OCI-M2 (cell line): ENCODE data around the gene PLD3.
A peak's percentile ranks its signal among the peaks of the same experiment; 100 is the strongest.

Source experiments
- DNase-seq: peaks from one replicate; lab custom pipeline; 2025; ENCODE audit not compliant: unreplicated experiment; lab: John Stamatoyannopoulos, UW

The PLD3 gene

GRCh38 chr19:40348125-40348913, at the start of gene PLD3, which contains the start of gene C19orf47:
TSS of gene PLD3 (plus strand) at chr19:40348695. CDS start at chr19:40366484, 17,789 bp downstream.
TSS of gene C19orf47 (minus strand) at chr19:40348397. CDS start at chr19:40341857, 6,540 bp downstream.
- DNase-seq: peak; percentile 88

GRCh38 chr19:40300668-40301067, 47.8 kb upstream of the PLD3 start:
- DNase-seq: no peak

GRCh38 chr19:40302224-40303011, 46.1 kb upstream of the PLD3 start:
- no peak for DNase-seq

- DNase-seq: no peak
Measured at GRCh38 chr19:40303765-40304164, 44.7 kb upstream of the PLD3 start.

- DNase-seq: no peak
Measured at GRCh38 chr19:40304306-40304705, 44.2 kb upstream of the PLD3 start.

- DNase-seq: no peak
Measured at GRCh38 chr19:40305403-40305802, 43.1 kb upstream of the PLD3 start.

GRCh38 chr19:40309666-40310065, 38.8 kb upstream of the PLD3 start:
- DNase-seq: no peak

- no peak for DNase-seq
Measured at GRCh38 chr19:40312533-40312932, 36.0 kb upstream of the PLD3 start.

- no peak for DNase-seq
Measured at GRCh38 chr19:40313229-40313983, 35.1 kb upstream of the PLD3 start.

- no peak for DNase-seq
Measured at GRCh38 chr19:40314656-40315055, 33.8 kb upstream of the PLD3 start.

GRCh38 chr19:40315812-40316470, 32.6 kb upstream of the PLD3 start:
- no peak for DNase-seq

- no peak for DNase-seq
Measured at GRCh38 chr19:40317338-40317737, 31.2 kb upstream of the PLD3 start.

- DNase-seq: no peak
Measured at GRCh38 chr19:40320558-40320935, 27.9 kb upstream of the PLD3 start.

- no peak for DNase-seq
Measured at GRCh38 chr19:40321076-40321475, 27.4 kb upstream of the PLD3 start.

- no peak for DNase-seq
Measured at GRCh38 chr19:40321566-40322270, 26.8 kb upstream of the PLD3 start.

- DNase-seq: no peak
Measured at GRCh38 chr19:40322271-40322610, 26.3 kb upstream of the PLD3 start.

- no peak for DNase-seq
Measured at GRCh38 chr19:40322951-40323615, 25.4 kb upstream of the PLD3 start.

- DNase-seq: no peak
Measured at GRCh38 chr19:40323705-40324104, 24.8 kb upstream of the PLD3 start.

GRCh38 chr19:40326201-40326600, 22.3 kb upstream of the PLD3 start:
- DNase-seq: no peak

- DNase-seq: no peak
Measured at GRCh38 chr19:40331052-40331451, 17.4 kb upstream of the PLD3 start.
